PC-9 (cell line): ENCODE results near the gene AP4M1.

Source experiments
- EZH2 ChIP-seq: fragments of 200-600 bp; sonication (generic); IDR thresholded peaks from 2 replicates; pipeline ENCODE4 v1.8.0; 2017; ENCODE audit warnings: antibody characterized with exemption, low read depth
- TF ChIP-seq, protein P1 (sequence below): fragments of 200-600 bp; sonication (generic); conservative IDR thresholded peaks from 2 replicates; pipeline ENCODE4 v1.6.1; 2017; ENCODE audit warnings: mixed run types, antibody characterized with exemption, mild to moderate bottlenecking, moderate library complexity

DNA sequence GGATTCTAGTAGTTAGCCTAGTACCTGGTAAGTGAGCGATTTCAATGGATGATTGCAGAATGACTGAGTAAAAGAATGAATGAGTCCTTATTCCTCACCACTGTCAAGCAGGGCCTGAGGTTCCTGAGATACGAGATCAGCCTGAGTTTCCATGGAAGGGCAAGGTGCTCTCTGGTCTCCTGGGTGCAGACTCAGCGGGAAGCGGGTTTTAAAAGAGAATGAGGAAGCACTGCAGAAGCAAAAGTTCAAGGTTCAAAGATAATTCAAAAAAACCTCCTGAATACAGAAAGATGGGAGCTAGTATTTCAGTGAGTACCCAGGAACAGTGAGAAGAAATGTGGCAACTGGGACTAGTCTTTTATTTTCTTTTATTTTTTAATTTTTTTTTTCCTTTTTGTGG is 24.2 kb upstream of the AP4M1 start:
- TF ChIP-seq, protein P1, sequence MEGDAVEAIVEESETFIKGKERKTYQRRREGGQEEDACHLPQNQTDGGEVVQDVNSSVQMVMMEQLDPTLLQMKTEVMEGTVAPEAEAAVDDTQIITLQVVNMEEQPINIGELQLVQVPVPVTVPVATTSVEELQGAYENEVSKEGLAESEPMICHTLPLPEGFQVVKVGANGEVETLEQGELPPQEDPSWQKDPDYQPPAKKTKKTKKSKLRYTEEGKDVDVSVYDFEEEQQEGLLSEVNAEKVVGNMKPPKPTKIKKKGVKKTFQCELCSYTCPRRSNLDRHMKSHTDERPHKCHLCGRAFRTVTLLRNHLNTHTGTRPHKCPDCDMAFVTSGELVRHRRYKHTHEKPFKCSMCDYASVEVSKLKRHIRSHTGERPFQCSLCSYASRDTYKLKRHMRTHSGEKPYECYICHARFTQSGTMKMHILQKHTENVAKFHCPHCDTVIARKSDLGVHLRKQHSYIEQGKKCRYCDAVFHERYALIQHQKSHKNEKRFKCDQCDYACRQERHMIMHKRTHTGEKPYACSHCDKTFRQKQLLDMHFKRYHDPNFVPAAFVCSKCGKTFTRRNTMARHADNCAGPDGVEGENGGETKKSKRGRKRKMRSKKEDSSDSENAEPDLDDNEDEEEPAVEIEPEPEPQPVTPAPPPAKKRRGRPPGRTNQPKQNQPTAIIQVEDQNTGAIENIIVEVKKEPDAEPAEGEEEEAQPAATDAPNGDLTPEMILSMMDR = no peak
- no peak for TF ChIP-seq EZH2
